GM12878 (cell line): Measurements from ENCODE around the gene YAE1. TPM values are rescaled to one million over a fixed set of nuclear protein-coding genes. Genes with fewer than 3 reads are reported as not detected.

Experiments
- ATAC-seq: fragments of 200-7000 bp; cut with Tn5 transposase; 3 replicates; pipeline ENCODE4 v1.9.1; 2020; ENCODE audit warnings: mild to moderate bottlenecking, moderate library complexity
- BruUV-seq: library from RNA; stranded (reverse); fragments of 400-500 nt; replicated peaks from 2 replicates; lab custom pipeline; 2021; lab: Mats Ljungman, UMichigan
- CTCF ChIA-PET: fragments of 300-600 bp; sonication (Branson Sonifier 250); formaldehyde crosslinking; extraction: SDS; loops from one replicate; lab custom pipeline; 2021; ENCODE audit warnings: inconsistent platforms; lab: Yijun Ruan, JAX
- POLR2A ChIA-PET: fragments of 350-600 bp; formaldehyde crosslinking; extraction: SDS; loops from one replicate; lab custom pipeline; 2021; ENCODE audit warnings: inconsistent platforms; lab: Charles Lee
- RAD21 ChIA-PET: fragments of 300-600 bp; sonication (Branson Sonifier 250); formaldehyde crosslinking; loops from one replicate; lab custom pipeline; 2023; ENCODE audit warnings: antibody characterized with exemption; ENCODE audit not compliant: unreplicated experiment; lab: Charles Lee
- SMC1A ChIA-PET: fragments of 300-600 bp; sonication (Branson Sonifier 250); formaldehyde crosslinking; loops from one replicate; lab custom pipeline; 2023; ENCODE audit not compliant: unreplicated experiment, uncharacterized antibody; lab: Charles Lee
- DNase-seq: peaks from one replicate; pipeline ENCODE4 v3.0.0-alpha.2; 2011; ENCODE audit warnings: low read depth, low spot score
- FAIRE-seq: peaks from 3 replicates; lab custom pipeline; 2011; peaks lifted over from hg19 to GRCh38; lab: Jason Lieb, UNC
- H2AFZ ChIP-seq: 2 replicates; pipeline ENCODE4 v1.6.0; 2011; ENCODE audit warnings: low read depth, low read length, control low read depth; ENCODE audit not compliant: control insufficient read depth
- H3K27ac ChIP-seq: 2 replicates; pipeline ENCODE4 v1.5.1; 2011; ENCODE audit warnings: control low read depth; ENCODE audit not compliant: control insufficient read depth, insufficient read depth
- H3K27me3 ChIP-seq, 2 experiments: replicated peaks in 1 of 2; 2 replicates each; pipeline versions ENCODE4 v1.6.0 to v1.6.1; 2011; ENCODE audit warnings: low read length in 1 of 2; ENCODE audit not compliant: control insufficient read depth in 2 of 2, insufficient read depth in 2 of 2
- H3K36me3 ChIP-seq, 2 experiments: 2 replicates each; pipeline ENCODE4 v1.5.1; 2011; ENCODE audit warnings: low read length in 1 of 2; ENCODE audit not compliant: control insufficient read depth in 2 of 2, insufficient read depth in 2 of 2
- H3K4me1 ChIP-seq: 2 replicates; pipeline ENCODE4 v1.6.1; 2011; ENCODE audit warnings: mild to moderate bottlenecking, low read length, moderate library complexity, mixed read lengths; ENCODE audit not compliant: control insufficient read depth, insufficient read depth
- H3K4me2 ChIP-seq: 2 replicates; pipeline ENCODE4 v1.6.0; 2011; ENCODE audit warnings: control low read depth; ENCODE audit not compliant: control insufficient read depth, insufficient read depth
- H3K4me3 ChIP-seq: fragments of 200-600 bp; sonication (generic); 2 replicates; pipeline ENCODE4 v1.5.1; 2016
- H3K79me2 ChIP-seq: 2 replicates; pipeline ENCODE4 v1.6.0; 2011; ENCODE audit warnings: low read length; ENCODE audit not compliant: control insufficient read depth, insufficient read depth
- H3K9ac ChIP-seq: 2 replicates; pipeline ENCODE4 v1.8.0; 2011; ENCODE audit warnings: low read length, control low read depth, mixed read lengths; ENCODE audit not compliant: control insufficient read depth, insufficient read depth
- H3K9me3 ChIP-seq: replicated peaks from 3 replicates; pipeline ENCODE4 v1.5.1; 2011; ENCODE audit warnings: mild to moderate bottlenecking, low read length; ENCODE audit not compliant: control insufficient read depth, insufficient read depth
- H4K20me1 ChIP-seq: 2 replicates; pipeline ENCODE4 v1.6.0; 2011; ENCODE audit not compliant: control insufficient read depth, insufficient read depth
- CHD1 ChIP-seq: IDR thresholded peaks from 2 replicates; pipeline ENCODE4 v1.6.1; 2012; ENCODE audit warnings: low read depth, low read length, improper control_type of control experiment
- CTCF ChIP-seq, 3 experiments: IDR thresholded peaks in 2 of 3; conservative IDR thresholded peaks in 1 of 3; 2 replicates each; pipeline ENCODE4 v1.5.1; 2011; ENCODE audit warnings: low read depth in 3 of 3, low read length in 3 of 3, mild to moderate bottlenecking in 3 of 3, control low read depth in 2 of 3, moderate library complexity in 2 of 3, inconsistent platforms in 1 of 3, mixed read lengths in 1 of 3; ENCODE audit not compliant: control insufficient read depth in 2 of 3, insufficient read depth in 1 of 3; ENCODE audit errors: extremely low read depth in 1 of 3
- E4F1 ChIP-seq: fragments of 450-650 bp; IDR thresholded peaks from 2 replicates; pipeline ENCODE4 v1.6.1; 2018; ENCODE audit warnings: borderline replicate concordance, mild to moderate bottlenecking; ENCODE audit not compliant: partially characterized antibody
- IKZF1 ChIP-seq: fragments of 450-650 bp; conservative IDR thresholded peaks from 2 replicates; pipeline ENCODE4 v1.6.1; 2017; ENCODE audit warnings: antibody characterized with exemption, mild to moderate bottlenecking
- IRF3 ChIP-seq: fragments of 450-650 bp; IDR thresholded peaks from 2 replicates; pipeline ENCODE4 v1.6.1; 2014; ENCODE audit warnings: mild to moderate bottlenecking
- MYB ChIP-seq: fragments of 150-350 bp; IDR thresholded peaks from 2 replicates; pipeline ENCODE4 v1.6.1; 2014; ENCODE audit warnings: mild to moderate bottlenecking, low read depth, low read length, borderline replicate concordance
- NR2C2 ChIP-seq: IDR thresholded peaks from 2 replicates; pipeline ENCODE4 v1.6.1; 2011; ENCODE audit warnings: borderline replicate concordance, low read depth; ENCODE audit not compliant: control insufficient read depth, insufficient read length
- POLR2A ChIP-seq: IDR thresholded peaks from 2 replicates; pipeline ENCODE4 v1.6.1; 2011; ENCODE audit warnings: low read depth, mild to moderate bottlenecking, low read length
- SP1 ChIP-seq: IDR thresholded peaks from one replicate; pipeline ENCODE4 v1.6.1; 2011; ENCODE audit warnings: low read depth, low read length
- TCF12 ChIP-seq: IDR thresholded peaks from 2 replicates; pipeline ENCODE4 v1.6.1; 2011; ENCODE audit warnings: low read depth, mild to moderate bottlenecking, low read length
- ZNF24 ChIP-seq: fragments of 450-650 bp; IDR thresholded peaks from 2 replicates; pipeline ENCODE4 v1.6.1; 2017; ENCODE audit warnings: antibody characterized with exemption, mild to moderate bottlenecking
- WGBS: methylation state at CpG from one replicate; pipeline ENCODE4 v1.1.6; 2016; ENCODE audit warnings: low lambda C conversion rate; ENCODE audit not compliant: insufficient replicate concordance, insufficient coverage; ENCODE audit errors: missing lambda C conversion rate; 5-methylcytosine and 5-hydroxymethylcytosine counted together
- in situ Hi-C: fragments of 300-500 bp; cut with MboI; formaldehyde crosslinking; loops from 9 replicates; pipeline ENCODE4 v1.14.3; 2018; ENCODE audit warnings: mixed read lengths
- intact Hi-C: fragments of 100-400 bp; cut with micrococcal nuclease; formaldehyde crosslinking; loops from one replicate; pipeline ENCODE4 v1.14.2; 2022; ENCODE audit not compliant: unreplicated experiment
- polyA plus RNA-seq, 11 experiments: library from polyadenylated mRNA; depleted of rRNA in 4 of 11; unstranded in 6 of 11; stranded (reverse) in 5 of 11; fragments of >200 nt; fragmentation: Nextera tagmentation in 4 of 11; fragmentation: Illumina TruSeq in 1 of 11; extraction: Ambion mirVana in 4 of 11; extraction: Trizol in 1 of 11; gene quantifications; 1 replicate in 1 of 11; 2 replicates in 10 of 11; pipeline versions ENCODE4 v1.2.1 to v1.2.3, GENCODE V29; 2011 to 2016; ENCODE audit warnings: inconsistent platforms in 2 of 11, missing spikeins in 2 of 11, low read depth in 1 of 11
- total RNA-seq, 4 experiments: library from RNA; depleted of rRNA in 3 of 4; stranded (reverse); fragments of >200 nt in 3 of 4; fragmentation: Illumina TruSeq in 1 of 4; extraction: Trizol in 1 of 4; gene quantifications; 2 replicates each; pipeline versions ENCODE4 v1.2.1 to v1.2.3, GENCODE V29; 2013 to 2021

The YAE1 gene
- total and polyA plus RNA-seq, 10 of the 15 experiments (the other 5 are each of a cell fraction or from before 2014, with no cell fraction given): 13.5 to 35.8 (median 22.9) TPM

- in situ Hi-C loops: no loop called here
- CTCF ChIA-PET: interaction anchor here (0.6 to 4.6 kb wide), 3 partner anchors 36 to 147 kb away, joined by 5 to 20 read pairs (median 6); no protein-coding TSS in a partner anchor
Measured at GRCh38 chr7:39615350-39615975, 49.3 kb downstream of the YAE1 start.

GRCh38 chr7:39616138-39616537, 49.9 kb downstream of the YAE1 start:
- H3K36me3 ChIP-seq: no peaks in the 10 kb centered on the region
- H2AFZ ChIP-seq: no peak overlapping the region
- no peak overlapping the region for H3K27ac ChIP-seq
- H3K9ac ChIP-seq: no peak overlapping the region
- no peaks in the 10 kb centered on the region for H3K79me2 ChIP-seq
- 4% methylated on average over 1 of the region's 1 CpG for WGBS
- H3K4me3 ChIP-seq: no peak overlapping the region
- no peak overlapping the region for H3K4me2 ChIP-seq
- ChIA-PET POLR2A (interaction anchor here (0.6 kb wide), 1 partner anchor 1004 kb away, joined by 4 read pairs; no protein-coding TSS in a partner anchor), RAD21 (interaction anchor here (0.9 kb wide), 1 partner anchor 34 kb away, joined by 3 read pairs; no protein-coding TSS in a partner anchor), CTCF (interaction anchor here (0.6 to 4.6 kb wide), 2 partner anchors 37 to 148 kb away, joined by 5 to 20 read pairs; no protein-coding TSS in a partner anchor), SMC1A (interaction anchor here (1.3 to 1.6 kb wide), 3 partner anchors 11 to 27 kb away, joined by 3 to 5 read pairs (median 4); no protein-coding TSS in a partner anchor)
- H3K27me3 ChIP-seq: no peaks in the 10 kb centered on the region
- no peaks in the 10 kb centered on the region for H4K20me1 ChIP-seq
- intact Hi-C loops: no loop called here
- no peak for ATAC-seq
- FAIRE-seq: no peak
- in situ Hi-C loops: no loop called here
- BruUV-seq: no TSS peak
- no peaks in the 10 kb centered on the region for H3K9me3 ChIP-seq
- no peak for DNase-seq
- peaks cover 1% of the 10 kb centered on the region; the same call in 1 of the 2 replicates for H3K4me1 ChIP-seq
- TF ChIP-seq CTCF (IDR thresholded peaks at IDR 0.05 in 2 of 3, conservative IDR thresholded peaks at IDR 0.05 in 1 of 3; ENCODE audit: control insufficient read depth in 2 of 3, extremely low read depth in 1 of 3, insufficient read depth in 1 of 3, low read depth in 3 of 3, low read length in 3 of 3) (no peak), IKZF1 (no peak), E4F1 (no peak), TCF12 (no peak), IRF3 (no peak), POLR2A (no peak), SP1 (no peak), CHD1 (no peak), MYB (no peak), ZNF24 (no peak)

More at GRCh38 chr7:39615350-39615975, 49.3 kb downstream of the YAE1 start:
- Histone ChIP-seq H4K20me1 (no peaks in the 10 kb centered on the region), H3K27me3 (peaks cover 0 to under 1% of the 10 kb centered on the region in 2 experiments; a peak in 1 of 4 replicates), H3K9ac (no peak overlapping the region), H3K4me2 (no peak overlapping the region), H2AFZ (no peak overlapping the region), H3K79me2 (no peaks in the 10 kb centered on the region), H3K4me3 (no peak overlapping the region), H3K9me3 (no peaks in the 10 kb centered on the region), H3K36me3 (no peaks in the 10 kb centered on the region), H3K27ac (no peak overlapping the region), H3K4me1 (no peaks in the 10 kb centered on the region)
- POLR2A ChIA-PET: no interaction called here
- no peak for TF ChIP-seq NR2C2
- SMC1A ChIA-PET: interaction anchor here (0.6 to 1.6 kb wide), 3 partner anchors 10 to 26 kb away, joined by 3 to 5 read pairs (median 3); no protein-coding TSS in a partner anchor
- 45% methylated on average over 1 of the region's 1 CpG for WGBS
- no TSS peak for BruUV-seq
- ATAC-seq (no peak), FAIRE-seq (no peak), DNase-seq (no peak)
- RAD21 ChIA-PET: interaction anchor here (0.9 kb wide), 1 partner anchor 33 kb away, joined by 3 read pairs; no protein-coding TSS in a partner anchor
- intact Hi-C loops: no loop called here
